D721Med (cell line): ENCODE results near the gene TBC1D3B.
"Not testable (repeated sequence)": the region's sequence is repeated elsewhere in the genome, so short reads cannot be mapped to it uniquely, and the experiment has no call there.

Source experiments
- DNase-seq: peaks from one replicate; pipeline ENCODE4 v3.0.0; 2011; ENCODE audit warnings: low spot score; ENCODE audit not compliant: insufficient read length
- FAIRE-seq: peaks from 2 replicates; lab custom pipeline; 2011; peaks lifted over from hg19 to GRCh38; lab: Jason Lieb, UNC
- CTCF ChIP-seq: IDR thresholded peaks from 2 replicates; pipeline ENCODE4 v1.5.1; 2012; ENCODE audit warnings: mild to moderate bottlenecking, control low read depth; ENCODE audit not compliant: insufficient read depth; ENCODE audit errors: missing control alignments

TBC1D3B gene

GRCh38 chr17:36197387-36197703, 20.9 kb upstream of the TBC1D3B start:
- DNase-seq = no peak
- no peak for FAIRE-seq
- TF ChIP-seq CTCF = no peak

- no peak for TF ChIP-seq CTCF
- DNase-seq (no peak), FAIRE-seq (no peak)
Measured at GRCh38 chr17:36196131-36196486, 19.7 kb upstream of the TBC1D3B start.

DNA sequence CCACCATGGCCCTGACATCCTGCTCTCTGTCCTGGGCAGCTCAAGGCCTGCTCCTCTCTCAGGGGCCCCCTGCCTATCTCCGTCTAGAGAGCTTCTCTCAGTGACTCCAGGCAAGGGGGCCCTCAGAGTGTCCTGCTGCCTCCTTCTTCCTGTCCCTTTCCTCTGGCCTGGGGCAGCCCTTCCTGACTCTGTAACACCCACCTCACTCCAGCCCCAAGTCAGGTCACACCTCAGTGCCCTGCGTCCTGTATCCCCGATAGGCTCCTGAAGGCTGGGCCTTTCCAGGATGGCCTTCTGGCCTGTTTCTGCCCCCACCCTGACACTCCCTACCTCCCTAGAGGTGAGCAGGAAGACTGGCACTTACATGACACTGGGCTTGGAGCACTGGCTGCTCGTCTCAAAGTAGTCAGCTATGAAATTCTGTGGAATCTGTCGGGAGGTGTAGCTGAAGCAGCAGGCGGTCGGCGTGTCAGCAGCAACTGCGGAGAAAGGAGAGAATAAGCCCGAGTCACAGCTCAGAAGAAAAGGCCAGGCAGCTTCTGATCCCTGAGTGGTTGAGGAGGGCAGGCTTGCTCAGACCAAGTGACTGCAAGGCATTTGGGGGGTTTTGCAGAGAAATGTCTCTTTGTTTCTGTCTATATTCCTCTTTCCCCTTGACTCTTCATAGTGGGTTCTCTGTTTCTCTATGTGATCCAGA, 19.1 kb upstream of the TBC1D3B start:
- no peak for DNase-seq
- no peak for FAIRE-seq

GRCh38 chr17:36194832-36195433, 18.5 kb upstream of the TBC1D3B start:
- not testable (repeated sequence) for FAIRE-seq, DNase-seq

More for the DNA sequence above, 19.1 kb upstream of the TBC1D3B start:
- no peak for TF ChIP-seq CTCF

GRCh38 chr17:36194147-36194831, 17.9 kb upstream of the TBC1D3B start:
- FAIRE-seq, DNase-seq: not testable (repeated sequence)

- DNase-seq (no peak), FAIRE-seq (no peak)
- TF ChIP-seq CTCF = no peak
Measured at GRCh38 chr17:36193216-36193775, 16.9 kb upstream of the TBC1D3B start.

GRCh38 chr17:36190549-36191330, 14.3 kb upstream of the TBC1D3B start:
- FAIRE-seq, DNase-seq: not testable (repeated sequence)

GRCh38 chr17:36189993-36190392, 13.6 kb upstream of the TBC1D3B start:
- FAIRE-seq, DNase-seq: not testable (repeated sequence)

DNA sequence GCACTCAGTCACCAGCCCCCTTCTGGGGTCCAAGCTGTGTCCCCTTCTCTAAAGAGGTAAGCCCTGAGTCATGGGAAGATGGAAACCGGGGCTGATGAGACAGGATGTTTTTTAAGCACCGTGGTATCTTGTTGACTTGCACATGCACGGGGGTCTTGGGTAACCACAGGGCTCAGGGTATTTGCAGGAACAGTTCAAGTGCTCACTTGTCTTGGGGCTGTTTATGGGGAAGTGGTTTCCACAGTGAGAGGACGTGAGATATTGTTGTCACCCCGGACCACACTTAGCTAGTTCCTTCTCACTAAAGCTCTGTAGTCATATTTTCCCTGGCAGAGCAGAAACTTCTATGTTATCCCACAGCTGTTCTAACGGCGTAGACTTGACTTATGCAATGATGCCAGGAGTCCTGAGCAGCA, 12.5 kb upstream of the TBC1D3B start:
- DNase-seq (no peak), FAIRE-seq (no peak)
- TF ChIP-seq CTCF = no peak

DNA sequence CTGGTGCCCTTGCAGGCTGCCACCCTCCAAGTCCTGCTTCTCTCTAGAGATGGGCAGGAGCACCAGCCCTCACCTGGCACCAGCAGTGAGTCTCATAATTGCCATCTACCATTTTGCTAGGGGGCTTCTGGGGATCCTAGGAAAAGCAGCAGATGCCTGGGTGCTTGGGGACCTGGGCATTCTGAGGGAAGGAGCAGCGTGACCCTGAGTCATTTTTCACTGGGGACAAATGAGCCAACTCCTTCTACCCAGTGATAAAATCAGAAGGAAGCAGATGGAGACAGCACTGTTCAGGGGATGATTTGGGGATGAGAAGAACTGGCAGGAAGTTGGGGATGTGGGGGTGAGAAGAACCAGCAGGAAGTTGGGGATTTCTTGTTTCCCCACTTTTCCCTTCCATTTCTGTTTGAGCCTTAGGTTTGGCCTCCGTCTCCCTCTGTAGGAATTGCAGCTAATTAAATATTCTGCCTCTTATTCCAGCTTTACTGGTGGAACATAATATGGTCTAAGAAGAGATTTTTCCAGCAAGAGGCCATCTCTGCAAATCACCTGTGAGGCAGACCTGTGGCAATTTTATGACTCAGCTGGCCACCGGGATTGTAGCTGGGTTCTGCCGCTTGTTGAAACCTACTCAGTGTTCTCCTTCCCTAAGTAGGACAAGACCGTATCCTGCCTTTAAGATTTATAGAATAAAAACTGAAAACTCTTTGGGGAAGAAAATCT, 11.7 kb upstream of the TBC1D3B start:
- DNase-seq, FAIRE-seq: not testable (repeated sequence)

DNA sequence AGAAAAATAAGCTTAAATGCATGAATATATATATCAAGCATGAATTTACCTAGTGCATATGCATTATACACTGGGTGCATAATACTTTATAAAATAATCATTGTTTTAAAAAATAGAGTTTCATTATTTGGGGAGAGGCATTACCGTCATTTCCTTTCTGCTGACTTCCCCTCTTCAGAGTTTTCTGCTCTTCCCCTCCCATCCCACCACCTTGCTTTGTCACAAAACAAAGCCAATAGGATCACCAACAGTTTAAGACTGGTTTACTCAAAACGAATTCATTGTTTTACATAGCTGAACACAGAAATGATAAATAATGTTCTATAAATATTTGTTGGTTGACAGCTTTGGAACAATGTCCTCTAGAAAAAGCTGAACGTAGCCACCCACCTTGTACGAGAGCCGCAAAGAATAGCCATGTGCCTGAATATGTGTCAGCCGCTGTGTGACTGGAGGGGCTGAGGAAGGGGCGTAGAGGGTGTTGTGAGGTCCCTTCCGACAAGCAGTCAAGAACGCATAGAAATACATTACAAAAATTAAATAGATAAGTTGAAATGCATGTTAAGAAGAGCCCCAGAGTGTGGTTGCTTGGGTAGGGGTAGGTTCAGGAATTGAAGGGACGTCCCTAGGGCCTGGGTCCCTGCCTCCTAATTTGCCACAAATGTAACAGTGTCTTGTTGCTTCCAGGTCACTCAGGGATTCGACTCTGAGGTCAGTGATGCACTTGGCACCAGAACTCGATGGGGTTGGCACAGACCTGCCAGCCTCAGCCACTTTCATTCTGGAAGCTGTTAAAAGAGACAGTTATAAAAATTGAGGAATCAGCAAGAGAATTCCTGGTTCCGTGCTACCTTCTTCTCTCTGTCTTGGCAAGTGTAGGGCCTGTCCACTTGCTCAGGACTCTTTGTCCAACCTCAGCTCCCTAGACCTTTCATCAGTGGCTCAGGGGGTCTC, 10.7 kb upstream of the TBC1D3B start:
- DNase-seq, FAIRE-seq: not testable (repeated sequence)
